ENCODE results near the gene CEP250.
"Not testable (repeated sequence)": the region's sequence is repeated elsewhere in the genome, so short reads cannot be mapped to it uniquely, and the experiment has no call there.

Gene CEP250

GRCh38 chr20:35456700-35457099 is 1.3 kb downstream of the CEP250 start:
- not testable (repeated sequence) for DNase-seq

DNA sequence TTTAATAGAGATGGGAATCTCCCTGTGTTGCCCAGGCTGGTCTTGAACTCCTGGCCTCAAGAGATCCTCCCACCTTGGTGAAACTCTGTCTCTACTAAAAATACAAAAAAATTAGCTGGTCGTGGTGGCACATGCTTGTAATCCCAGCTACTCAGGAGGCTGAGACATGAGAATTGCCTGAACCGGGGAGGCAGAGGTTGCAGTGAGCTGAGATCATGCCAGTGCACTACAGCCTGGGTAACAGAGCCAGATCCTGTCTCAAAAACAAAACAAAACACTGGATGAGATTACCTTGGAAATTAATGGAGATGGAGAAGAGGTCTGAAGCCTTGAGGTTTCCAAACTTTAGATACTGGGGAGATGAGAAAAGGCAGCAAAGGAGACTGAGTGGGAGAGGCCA is 2.1 kb downstream of the CEP250 start:
- not testable (repeated sequence) for DNase-seq

- DNase-seq, result no peak
Measured at GRCh38 chr20:35458388-35458787, 3.0 kb downstream of the CEP250 start.

- no peak for DNase-seq
Measured at GRCh38 chr20:35461620-35462019, 6.2 kb downstream of the CEP250 start.

- DNase-seq, result no peak
Measured at GRCh38 chr20:35462351-35462750, 7.0 kb downstream of the CEP250 start.

DNA sequence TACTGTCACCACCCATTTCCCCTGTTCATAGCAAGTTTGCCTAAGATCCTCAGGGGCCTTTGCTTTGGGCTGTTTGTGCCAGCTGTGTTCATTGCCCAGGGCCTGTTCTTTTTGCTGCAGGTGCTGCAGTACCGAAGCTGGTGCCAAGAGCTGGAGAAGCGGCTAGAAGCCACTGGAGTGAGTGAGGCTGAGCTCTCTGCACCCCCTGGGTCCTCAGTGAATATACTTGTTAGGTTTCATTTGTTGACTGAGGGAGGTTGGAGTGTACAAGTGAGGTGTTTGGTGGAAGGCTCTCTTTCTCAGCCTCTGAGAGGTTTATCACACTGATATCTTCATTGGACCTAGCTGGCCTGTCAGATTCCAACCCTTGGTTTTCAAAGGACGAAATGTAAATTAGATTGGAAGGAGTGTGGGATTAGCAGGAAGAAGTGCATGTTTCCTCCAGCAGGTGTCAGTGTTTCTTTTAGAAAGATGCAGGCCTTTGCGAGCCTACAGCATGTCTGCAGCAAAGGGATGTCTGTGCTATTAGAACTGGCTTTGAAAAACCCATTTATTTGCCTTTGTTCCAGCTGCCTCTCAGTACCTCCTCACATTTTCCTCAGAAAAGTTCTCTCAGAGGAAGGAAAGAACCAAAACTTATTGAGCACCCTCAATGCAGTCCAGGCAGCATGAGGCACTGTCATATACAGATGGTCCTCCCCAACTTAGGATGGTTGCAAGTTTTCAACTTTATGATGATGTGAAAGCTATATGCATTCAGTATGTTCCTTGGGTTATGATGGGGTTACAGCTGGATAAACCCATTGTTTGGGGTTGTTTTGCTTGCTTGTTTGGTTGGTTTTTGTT is 8.3 kb downstream of the CEP250 start:
- DNase-seq, result peak in 42 of 56 donors; percentile 0 to 80 (median 22)

- no peak for DNase-seq
Measured at GRCh38 chr20:35465976-35466375, 10.6 kb downstream of the CEP250 start.

GRCh38 chr20:35466856-35467255 is 11.5 kb downstream of the CEP250 start:
- no peak for DNase-seq

- DNase-seq, result no peak
Measured at GRCh38 chr20:35467339-35468224, 12.2 kb downstream of the CEP250 start.

- no peak for DNase-seq
Measured at GRCh38 chr20:35468671-35469334, 13.4 kb downstream of the CEP250 start.

DNA sequence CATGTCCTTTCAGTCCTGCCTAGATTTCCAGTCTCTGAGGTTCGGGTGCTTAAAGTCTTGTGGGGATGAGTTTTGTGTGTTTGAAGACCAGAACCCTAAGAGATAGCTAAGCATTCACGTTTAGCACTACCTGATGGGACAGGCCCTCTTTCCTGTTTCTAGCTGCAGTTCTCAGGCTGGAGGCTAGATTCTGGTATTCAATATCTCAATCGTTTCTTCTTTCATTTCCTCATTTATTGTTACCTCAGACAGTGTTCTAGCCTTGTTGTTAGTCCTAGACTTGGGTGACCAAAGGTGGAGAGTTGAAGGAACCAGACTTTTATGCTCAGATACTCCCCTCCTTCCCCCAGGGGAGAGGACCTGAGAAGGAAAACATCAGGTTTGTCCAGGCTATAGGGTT is 16.8 kb downstream of the CEP250 start:
- no peak for DNase-seq

DNA sequence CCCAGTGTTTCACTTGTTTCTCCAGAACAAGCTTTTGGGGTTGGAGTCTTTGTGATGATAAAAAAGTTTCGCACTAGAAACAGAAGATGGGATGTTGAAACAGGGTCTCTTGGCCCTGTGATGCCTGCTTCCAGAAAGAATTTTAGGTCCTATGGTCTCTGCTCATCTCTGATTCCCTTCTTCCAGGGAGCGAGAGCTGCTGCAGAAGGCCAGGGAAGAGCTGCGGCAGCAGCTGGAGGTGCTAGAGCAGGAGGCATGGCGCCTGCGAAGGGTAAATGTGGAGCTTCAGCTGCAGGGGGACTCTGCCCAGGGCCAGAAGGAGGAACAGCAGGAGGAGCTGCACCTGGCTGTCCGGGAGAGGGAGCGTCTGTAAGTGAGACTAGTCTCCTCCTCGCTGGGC is 18.3 kb downstream of the CEP250 start:
- no peak for DNase-seq

DNA sequence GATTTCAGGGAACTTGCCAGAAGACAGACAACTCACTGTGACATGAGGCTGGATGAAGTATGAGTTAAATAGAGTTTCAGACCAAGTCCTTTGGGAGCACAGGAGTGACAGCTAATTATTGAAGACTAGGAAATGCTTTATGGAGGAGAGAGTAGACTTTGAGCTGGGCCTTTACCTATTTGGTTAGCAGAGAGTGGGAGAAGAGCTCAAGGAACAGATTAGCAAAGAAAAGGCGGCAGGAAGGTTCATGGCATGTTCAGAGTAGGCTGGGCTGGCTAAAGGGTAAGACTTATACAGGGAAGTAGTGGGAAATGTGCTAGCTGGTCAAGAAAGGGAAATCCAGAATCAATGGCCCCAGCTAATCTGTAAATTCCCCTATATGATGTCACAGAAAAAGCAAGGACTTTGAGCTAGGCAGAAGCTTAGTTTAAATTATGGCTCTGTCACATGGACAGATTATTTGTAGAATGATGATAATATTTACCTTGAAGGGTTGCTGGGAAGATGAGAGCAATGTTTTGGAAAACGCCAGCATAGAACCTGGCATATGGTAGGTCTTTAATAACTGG is 19.0 kb downstream of the CEP250 start:
- no peak for DNase-seq

DNA sequence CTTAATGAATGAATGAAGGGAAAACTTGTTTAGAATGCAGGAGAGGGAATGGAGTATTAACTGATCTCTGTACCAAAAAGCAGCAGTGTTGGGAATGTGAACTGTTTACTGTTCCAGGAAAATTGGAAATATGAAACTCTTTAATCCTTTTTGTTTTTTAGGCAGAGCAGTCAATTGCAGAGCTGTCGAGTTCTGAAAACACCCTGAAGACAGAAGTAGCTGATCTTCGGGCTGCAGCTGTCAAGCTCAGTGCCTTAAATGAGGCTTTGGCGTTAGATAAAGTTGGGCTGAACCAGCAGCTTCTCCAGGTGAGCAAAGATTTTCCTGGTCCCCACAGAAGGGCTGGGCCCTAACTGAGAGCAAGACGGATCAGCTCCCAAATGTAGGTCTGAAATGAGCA is 20.9 kb downstream of the CEP250 start:
- DNase-seq, result no peak

DNA sequence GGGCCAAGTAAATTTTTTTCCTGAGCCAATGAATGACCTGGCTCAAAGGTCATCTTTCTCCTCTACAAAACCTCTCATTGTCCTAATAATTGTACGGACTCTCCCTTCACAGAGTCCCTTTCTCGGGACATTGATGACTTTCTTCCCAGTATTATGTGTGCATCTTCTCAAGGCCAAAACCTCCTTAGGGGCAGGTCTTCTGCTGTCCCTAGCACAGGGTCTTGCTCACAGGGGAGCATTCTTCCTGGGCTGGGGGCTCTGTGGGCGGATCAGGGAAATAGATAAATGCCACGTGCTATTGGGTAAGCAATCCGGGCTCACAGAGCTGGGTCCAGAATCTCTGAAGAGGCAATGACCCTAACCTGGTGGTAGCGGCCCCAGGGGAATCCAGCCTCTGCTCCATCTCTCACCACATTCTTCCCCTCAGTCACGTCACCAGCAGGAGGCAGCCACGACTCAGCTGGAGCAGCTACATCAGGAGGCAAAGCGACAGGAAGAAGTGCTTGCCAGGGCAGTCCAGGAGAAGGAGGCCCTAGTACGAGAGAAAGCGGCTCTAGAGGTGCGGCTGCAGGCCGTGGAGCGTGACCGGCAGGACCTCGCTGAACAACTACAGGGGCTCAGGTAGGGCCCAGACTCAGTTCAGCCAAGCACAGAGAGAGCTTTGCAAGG is 23.5 kb downstream of the CEP250 start:
- DNase-seq, result no peak

DNA sequence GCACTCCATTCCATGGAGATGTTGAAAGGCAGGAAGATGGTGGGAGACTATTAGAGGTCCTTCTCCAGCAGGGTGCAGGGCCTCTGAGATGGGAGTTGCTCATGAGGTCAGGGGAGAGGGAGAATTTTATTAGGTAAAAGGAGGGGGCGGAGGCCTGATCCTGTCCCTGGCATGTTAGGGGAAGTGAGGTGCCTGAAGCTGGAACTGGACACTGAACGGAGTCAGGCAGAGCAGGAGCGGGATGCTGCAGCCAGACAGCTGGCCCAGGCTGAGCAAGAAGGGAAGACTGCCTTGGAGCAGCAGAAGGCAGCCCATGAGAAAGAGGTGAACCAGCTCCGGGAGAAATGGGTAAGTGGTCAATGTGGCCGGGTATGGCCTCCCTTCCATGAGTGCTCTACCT is 24.4 kb downstream of the CEP250 start:
- no peak for DNase-seq

DNA sequence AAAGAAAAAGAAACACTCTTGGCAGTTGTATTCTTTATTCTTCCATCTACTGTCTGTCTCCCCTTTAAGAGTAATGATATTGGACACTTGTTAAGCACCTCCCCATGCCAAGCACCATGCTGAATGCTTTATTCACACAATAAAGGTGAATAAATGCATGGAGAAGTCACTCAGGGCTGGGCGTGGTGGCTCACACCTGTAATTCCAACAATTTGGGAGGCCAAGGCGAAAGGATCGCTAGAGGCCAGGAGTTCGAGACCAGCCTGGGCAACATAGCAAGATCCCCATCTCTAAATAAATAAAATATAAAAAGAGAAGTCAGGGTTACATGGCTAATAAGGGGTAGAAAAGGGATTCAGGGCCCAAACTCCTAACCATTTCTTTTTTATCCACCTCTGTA is 32.1 kb downstream of the CEP250 start:
- DNase-seq, result no peak

GRCh38 chr20:35489717-35490116 is 34.3 kb downstream of the CEP250 start:
- DNase-seq, result no peak

GRCh38 chr20:35490736-35491181 is 35.4 kb downstream of the CEP250 start:
- DNase-seq, result peak in 1 of 56 donors; percentile 31

- no peak for DNase-seq
Measured at GRCh38 chr20:35491823-35492222, 36.4 kb downstream of the CEP250 start.

GRCh38 chr20:35492352-35492751 is 37.0 kb downstream of the CEP250 start:
- DNase-seq, result no peak
